ENCODE data around the gene KDM8. TPM values are rescaled to one million over a fixed set of nuclear protein-coding genes. Genes with fewer than 3 reads are reported as not detected.
A peak's percentile ranks its signal among the peaks of the same experiment; 100 is the strongest.

KDM8 gene
- total and polyA plus RNA-seq, 2 experiments from 2014 or later, result 5.1 to 5.7 TPM

GRCh38 chr16:27174798-27175197 lies 28.5 kb upstream of the KDM8 start (continued):
- TF ChIP-seq POLR2AphosphoS5 (IDR thresholded peaks at IDR 0.05; ENCODE audit: low read depth) (no peak), CTCF (conservative IDR thresholded peaks at IDR 0.05; ENCODE audit: low read depth in 2 of 2) (no peak), STAT1 (IDR thresholded peaks at IDR 0.05; ENCODE audit: unreplicated experiment) (no peak), NANOG (IDR thresholded peaks at IDR 0.05; ENCODE audit: borderline replicate concordance) (no peak), CREB1 (CRISPR knock-in tag; IDR thresholded peaks at IDR 0.05; ENCODE audit: low read depth) (no peak), REST (IDR thresholded peaks at IDR 0.05; ENCODE audit: unreplicated experiment) (no peak), EZH2phosphoT487 (IDR thresholded peaks at IDR 0.05; ENCODE audit: unreplicated experiment) (no peak)

- Histone ChIP-seq H4K20me1 (replicated peaks; ENCODE audit: insufficient read depth) (no peaks in the 10 kb centered on the region), H3K79me2 (replicated peaks; ENCODE audit: insufficient read depth) (no peaks in the 10 kb centered on the region), H3K27me3 (ENCODE audit: insufficient read depth) (no peaks in the 10 kb centered on the region), H3F3A (replicated peaks; ENCODE audit: low read depth) (no peaks in the 10 kb centered on the region), H3K36me3 (ENCODE audit: insufficient read depth) (no peaks in the 10 kb centered on the region), H3K4me1 (ENCODE audit: insufficient read depth) (no peaks in the 10 kb centered on the region), H3K9me2 (ENCODE audit: insufficient read depth) (no peaks in the 10 kb centered on the region), H3K27ac (ENCODE audit: low read depth) (no peak overlapping the region), H2AFZ (no peak overlapping the region), H3K4me2 (no peak overlapping the region), H3K4me3 (no peak overlapping the region)
- Mint-ChIP-seq H3K27ac (no peak overlapping the region), H3K27me3 (ENCODE audit: insufficient read depth, low read depth, poor library complexity) (peaks cover 10% of the 10 kb centered on the region), H3K4me3 (no peak overlapping the region), H3K9me3 (peaks cover 24% of the 10 kb centered on the region), H3K4me1 (peaks cover 6% of the 10 kb centered on the region; the same call in 1 of the 3 replicates), H3K36me3 (ENCODE audit: low read depth) (no peaks in the 10 kb centered on the region; the same call in 2 of the 3 replicates)
- ATAC-seq (no peak), DNase-seq (ENCODE audit: low spot score) (peak; percentile 21)
- TF ChIP-seq CREB1 (CRISPR knock-in tag; IDR thresholded peaks at IDR 0.05; ENCODE audit: low read depth) (no peak), POLR2AphosphoS5 (IDR thresholded peaks at IDR 0.05; ENCODE audit: low read depth) (no peak), JUNB (IDR thresholded peaks at IDR 0.05; ENCODE audit: unreplicated experiment) (no peak), EZH2phosphoT487 (IDR thresholded peaks at IDR 0.05; ENCODE audit: unreplicated experiment) (no peak), STAT1 (IDR thresholded peaks at IDR 0.05; ENCODE audit: unreplicated experiment) (no peak), ETS1 (IDR thresholded peaks at IDR 0.05) (no peak), ZNF331 (CRISPR knock-in tag; IDR thresholded peaks at IDR 0.05; ENCODE audit: low read depth) (no peak), REST (IDR thresholded peaks at IDR 0.05; ENCODE audit: unreplicated experiment) (no peak), ZNF114 (CRISPR knock-in tag; IDR thresholded peaks at IDR 0.05) (no peak)
Measured at GRCh38 chr16:27175888-27176287, 27.4 kb upstream of the KDM8 start.
